SKM-1 (cell line): ENCODE data around the gene BCL2L13.

Experiments used
- DNase-seq: peaks from one replicate; lab custom pipeline; 2025; ENCODE audit not compliant: unreplicated experiment; lab: John Stamatoyannopoulos, UW

Gene BCL2L13

GRCh38 chr22:17726006-17726927, 87.7 kb downstream of the BCL2L13 start:
- DNase-seq = no peak

- peak; percentile 60 for DNase-seq
Observed at GRCh38 chr22:17726928-17727897, 88.7 kb downstream of the BCL2L13 start.

DNA sequence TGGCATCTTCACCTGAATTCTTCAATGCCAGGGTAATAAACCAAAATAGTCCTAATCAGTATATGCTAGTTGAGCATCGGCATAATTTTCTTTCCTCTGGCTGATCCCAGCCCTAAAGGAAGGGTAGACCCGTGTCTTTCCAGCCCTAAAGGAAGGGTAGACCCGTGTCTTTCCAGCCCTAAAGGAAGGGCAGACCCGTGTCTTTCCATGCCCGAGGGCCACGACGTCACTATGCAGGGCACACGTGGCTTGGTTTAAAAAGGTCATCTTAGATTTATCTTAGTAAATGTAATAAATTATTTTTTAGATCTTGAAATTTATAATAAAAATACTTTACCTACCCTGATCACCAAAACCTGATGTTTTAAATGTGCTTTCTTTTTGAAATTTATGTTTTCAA, 90.2 kb downstream of the BCL2L13 start:
- DNase-seq = no peak

- DNase-seq = no peak
Observed at GRCh38 chr22:17729561-17729960, 91.0 kb downstream of the BCL2L13 start.

- no peak for DNase-seq
Observed at GRCh38 chr22:17732251-17732854, 93.8 kb downstream of the BCL2L13 start.

DNA sequence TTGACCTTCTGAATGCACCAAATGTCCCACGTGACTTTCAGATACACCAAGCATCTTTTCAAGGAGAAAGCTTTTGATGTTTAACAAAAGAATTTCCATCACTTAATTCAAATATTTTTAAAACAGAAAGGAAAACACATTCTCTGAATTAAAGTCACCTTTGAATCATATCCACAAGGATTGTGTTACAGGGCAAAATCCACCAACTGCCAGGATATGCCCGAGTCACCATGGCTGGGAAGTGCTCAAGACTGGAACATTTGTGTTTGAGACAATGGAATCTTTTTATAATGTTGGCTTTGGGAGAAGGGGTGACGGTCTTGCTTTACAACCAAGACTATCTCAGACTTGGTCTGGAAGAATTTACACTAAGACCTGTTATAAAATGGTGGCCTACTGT, 94.9 kb downstream of the BCL2L13 start:
- no peak for DNase-seq

- no peak for DNase-seq
Observed at GRCh38 chr22:17734187-17734586, 95.6 kb downstream of the BCL2L13 start.

GRCh38 chr22:17738386-17739128, 100.0 kb downstream of the BCL2L13 start:
- DNase-seq = no peak

GRCh38 chr22:17739196-17739975, 100.8 kb downstream of the BCL2L13 start:
- DNase-seq = no peak

GRCh38 chr22:17741866-17742526, 103.4 kb downstream of the BCL2L13 start:
- no peak for DNase-seq

DNA sequence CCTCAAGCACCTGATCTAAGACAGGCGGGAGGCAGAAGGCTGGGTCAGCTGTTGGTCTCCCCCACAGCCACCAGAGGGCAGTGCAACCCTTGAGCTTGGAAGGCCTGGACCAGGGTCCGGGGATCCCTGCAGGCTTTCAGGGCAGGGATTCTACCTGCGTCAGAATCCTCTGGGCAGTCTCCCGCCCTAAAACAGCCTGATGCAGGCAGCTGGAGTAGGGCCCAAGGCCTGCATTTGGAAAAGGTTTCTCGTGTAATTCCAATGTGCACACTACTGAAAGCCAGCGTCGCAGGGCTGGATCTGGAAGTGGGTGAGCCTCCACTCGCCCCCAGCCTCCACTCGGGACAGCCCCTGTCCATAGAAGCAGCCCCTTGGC, 104.0 kb downstream of the BCL2L13 start:
- peak; percentile 22 for DNase-seq

GRCh38 chr22:17743661-17744411, 105.3 kb downstream of the BCL2L13 start:
- DNase-seq = no peak

DNA sequence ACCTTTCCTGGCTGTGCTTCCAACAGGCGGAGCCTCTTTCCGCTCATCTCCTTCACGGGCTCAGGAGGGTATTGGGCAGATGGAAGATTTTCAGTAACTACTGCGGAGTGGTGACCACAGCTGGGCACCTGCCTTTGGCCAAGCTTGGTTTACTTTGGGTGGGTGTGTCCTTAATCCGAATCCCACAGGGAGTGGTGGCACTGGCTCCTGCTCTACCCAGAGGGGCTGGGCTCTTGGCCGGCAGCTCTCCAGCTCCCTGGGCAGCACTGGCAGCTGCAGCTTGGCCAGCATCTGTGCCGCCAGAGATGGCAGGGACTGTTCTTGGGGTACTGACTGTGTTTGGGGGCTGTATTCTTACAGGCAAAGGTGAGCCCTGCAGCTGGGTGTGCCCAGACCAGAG, 105.9 kb downstream of the BCL2L13 start:
- DNase-seq = no peak

- no peak for DNase-seq
Observed at GRCh38 chr22:17746916-17747315, 108.4 kb downstream of the BCL2L13 start.

DNA sequence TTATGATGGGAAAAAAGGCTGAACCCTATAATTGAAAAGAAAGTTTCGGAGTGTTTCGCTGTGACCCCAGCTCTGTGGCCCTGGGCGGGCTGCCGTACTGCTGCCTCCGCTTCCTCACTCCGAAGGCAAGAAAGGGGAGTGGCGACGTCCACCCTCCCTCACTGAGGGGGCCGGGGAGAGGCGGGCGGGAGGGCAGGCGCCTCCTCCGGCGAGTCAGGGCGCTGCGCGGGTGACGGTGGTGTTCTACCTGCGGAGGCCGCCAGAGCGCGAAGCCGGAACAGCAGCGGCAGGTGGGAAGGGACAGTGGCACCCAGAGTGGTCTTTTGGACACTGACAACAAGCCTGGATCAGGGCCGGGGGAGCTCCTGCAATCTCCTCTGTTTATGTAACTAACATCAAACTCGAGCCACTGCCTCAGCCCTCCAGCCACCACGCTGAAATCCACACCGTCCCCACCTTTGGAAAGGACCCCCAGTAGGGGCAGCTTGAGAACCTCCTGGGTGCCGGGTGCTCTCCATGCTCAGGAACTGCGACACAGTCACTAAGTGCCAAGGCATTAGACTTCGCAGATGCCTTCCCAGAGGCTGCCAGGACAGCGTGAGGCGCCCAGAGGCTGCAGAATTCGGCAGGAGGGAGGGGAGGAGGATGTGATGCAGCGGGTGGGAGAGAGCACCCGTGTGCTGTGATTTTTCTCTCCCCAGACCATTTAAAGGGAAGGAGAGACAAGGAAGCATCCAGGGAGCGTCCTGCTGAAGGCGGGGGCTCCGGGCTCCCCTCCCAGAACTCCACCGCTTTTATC, 110.2 kb downstream of the BCL2L13 start:
- DNase-seq = no peak

- no peak for DNase-seq
Observed at GRCh38 chr22:17749605-17750395, 111.2 kb downstream of the BCL2L13 start.

- DNase-seq = no peak
Observed at GRCh38 chr22:17751596-17751995, 113.0 kb downstream of the BCL2L13 start.
